ENCODE results near the gene GHRHR. TPM values are rescaled to one million over a fixed set of nuclear protein-coding genes. Genes with fewer than 3 reads are reported as not detected.
A peak's percentile ranks its signal among the peaks of the same experiment; 100 is the strongest.

The GHRHR gene
- total and polyA plus RNA-seq, 9 of the 15 experiments (the other 6 are each of a cell fraction or from before 2014, with no cell fraction given), result not detected

DNA sequence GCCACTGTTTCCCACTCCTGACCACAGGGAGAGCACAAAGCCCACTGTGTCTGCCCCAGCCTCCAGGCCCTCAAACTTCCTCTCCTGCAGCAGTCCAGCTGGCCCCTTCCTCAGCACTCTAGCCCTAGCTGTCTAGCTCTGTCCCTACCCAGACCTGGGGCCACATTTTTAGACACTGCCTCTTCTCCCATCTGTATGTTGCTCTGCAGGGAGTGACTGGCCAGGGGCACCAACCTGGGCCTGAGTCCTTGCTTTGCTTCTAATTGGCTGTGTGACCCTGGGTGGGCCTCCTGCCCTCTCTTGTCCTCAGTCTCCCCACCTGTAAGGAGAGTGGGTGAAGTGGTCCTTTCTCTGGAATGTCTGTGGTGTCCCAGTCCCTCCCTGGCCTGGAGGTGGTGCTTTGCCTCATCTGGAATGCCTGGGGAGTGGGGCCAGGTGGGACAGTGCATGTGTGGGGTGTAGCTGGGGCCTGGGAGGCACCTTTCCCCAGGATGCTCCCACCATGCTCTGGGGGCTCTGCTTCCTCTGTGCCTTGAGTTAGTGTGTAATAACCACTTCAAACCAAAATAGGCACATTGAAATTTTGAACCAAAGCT lies 27.0 kb upstream of the GHRHR start:
- peak; percentile 6; the same call in 1 of the 3 replicates for ATAC-seq
- Histone ChIP-seq H3K9ac (ENCODE audit: insufficient read depth in 1 of 2, low read depth in 2 of 2, low read length in 2 of 2) (peak overlapping the region in 1 of 2 experiments; percentile 50; a peak in 1 of 4 replicates), H3K9me1 (ENCODE audit: control insufficient read depth, insufficient read depth, low read length) (no peaks in the 10 kb centered on the region), H3K4me3 (no peak overlapping the region), H3K27me3 (ENCODE audit: control insufficient read depth in 2 of 2, insufficient read depth in 2 of 2, low read length in 2 of 2) (no peaks in the 10 kb centered on the region), H3K9me3 (replicated peaks; ENCODE audit: control insufficient read depth, insufficient read depth, low read depth, low read length) (no peaks in the 10 kb centered on the region), H2AFZ (ENCODE audit: low read depth, low read length) (no peak overlapping the region), H3K79me2 (ENCODE audit: control insufficient read depth, insufficient read depth, low read length) (no peaks in the 10 kb centered on the region), H3K36me3 (ENCODE audit: control insufficient read depth, insufficient read depth, low read length) (no peaks in the 10 kb centered on the region), H3K4me2 (ENCODE audit: insufficient read depth, low read length) (no peak overlapping the region), H3K27ac (ENCODE audit: extremely low read depth, low read depth, low read length) (no peak overlapping the region), H3K4me1 (replicated peaks in 1 of 2; ENCODE audit: control insufficient read depth in 2 of 2, insufficient read depth in 2 of 2, low read length in 2 of 2) (peaks cover 0 to 33% of the 10 kb centered on the region in 2 experiments; a peak in 3 of 5 replicates), H4K20me1 (replicated peaks; ENCODE audit: control insufficient read depth, insufficient read depth, low read length) (no peaks in the 10 kb centered on the region)
- ChIA-PET CTCF (ENCODE audit: low intra/inter-chr PET ratio) (no interaction called here), POLR2A (interaction anchor here (0.6 to 0.9 kb wide), 3 partner anchors 17 to 69 kb away, joined by 3 read pairs; no protein-coding TSS in a partner anchor)
- intact Hi-C loops (cut with micrococcal nuclease) (no loop called here), in situ Hi-C loops (cut with MboI) (no loop called here)
- FAIRE-seq, result no peak
- no peak for DNase-seq (ENCODE audit: extremely low read depth in 1 of 4, low spot score in 3 of 4)
- BruUV-seq (replicated peaks), result no TSS peak
- TF ChIP-seq, protein P1, sequence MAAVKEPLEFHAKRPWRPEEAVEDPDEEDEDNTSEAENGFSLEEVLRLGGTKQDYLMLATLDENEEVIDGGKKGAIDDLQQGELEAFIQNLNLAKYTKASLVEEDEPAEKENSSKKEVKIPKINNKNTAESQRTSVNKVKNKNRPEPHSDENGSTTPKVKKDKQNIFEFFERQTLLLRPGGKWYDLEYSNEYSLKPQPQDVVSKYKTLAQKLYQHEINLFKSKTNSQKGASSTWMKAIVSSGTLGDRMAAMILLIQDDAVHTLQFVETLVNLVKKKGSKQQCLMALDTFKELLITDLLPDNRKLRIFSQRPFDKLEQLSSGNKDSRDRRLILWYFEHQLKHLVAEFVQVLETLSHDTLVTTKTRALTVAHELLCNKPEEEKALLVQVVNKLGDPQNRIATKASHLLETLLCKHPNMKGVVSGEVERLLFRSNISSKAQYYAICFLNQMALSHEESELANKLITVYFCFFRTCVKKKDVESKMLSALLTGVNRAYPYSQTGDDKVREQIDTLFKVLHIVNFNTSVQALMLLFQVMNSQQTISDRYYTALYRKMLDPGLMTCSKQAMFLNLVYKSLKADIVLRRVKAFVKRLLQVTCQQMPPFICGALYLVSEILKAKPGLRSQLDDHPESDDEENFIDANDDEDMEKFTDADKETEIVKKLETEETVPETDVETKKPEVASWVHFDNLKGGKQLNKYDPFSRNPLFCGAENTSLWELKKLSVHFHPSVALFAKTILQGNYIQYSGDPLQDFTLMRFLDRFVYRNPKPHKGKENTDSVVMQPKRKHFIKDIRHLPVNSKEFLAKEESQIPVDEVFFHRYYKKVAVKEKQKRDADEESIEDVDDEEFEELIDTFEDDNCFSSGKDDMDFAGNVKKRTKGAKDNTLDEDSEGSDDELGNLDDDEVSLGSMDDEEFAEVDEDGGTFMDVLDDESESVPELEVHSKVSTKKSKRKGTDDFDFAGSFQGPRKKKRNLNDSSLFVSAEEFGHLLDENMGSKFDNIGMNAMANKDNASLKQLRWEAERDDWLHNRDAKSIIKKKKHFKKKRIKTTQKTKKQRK (IDR thresholded peaks at IDR 0.05; ENCODE audit: borderline replicate concordance, low read depth, low read length), result no peak
- TF ChIP-seq FOXA3 (CRISPR knock-in tag; conservative IDR thresholded peaks at IDR 0.05 in 1 of 2, IDR thresholded peaks at IDR 0.05 in 1 of 2) (no peak), ZNF584 (CRISPR knock-in tag; IDR thresholded peaks at IDR 0.05; ENCODE audit: low read depth) (no peak), KDM5B (IDR thresholded peaks at IDR 0.05; ENCODE audit: insufficient replicate concordance, low read depth, low read length) (no peak), ILK (tag; IDR thresholded peaks at IDR 0.05; ENCODE audit: borderline replicate concordance, low read depth) (no peak), ZNF217 (CRISPR knock-in tag; IDR thresholded peaks at IDR 0.05) (no peak), GTF2B (IDR thresholded peaks at IDR 0.05; ENCODE audit: extremely low read depth, insufficient read length) (no peak), MCM2 (IDR thresholded peaks at IDR 0.05; ENCODE audit: low read depth) (no peak)

Data from K562 (cell line).